Gastrocnemius medialis (tissue), 4 donors: ENCODE results near the gene RFX7. TPM values are rescaled to one million over a fixed set of nuclear protein-coding genes. Genes with fewer than 3 reads are reported as not detected.
A peak's percentile ranks its signal among the peaks of the same experiment; 100 is the strongest.

Source experiments
- ATAC-seq, 2 donors: fragments of 150-250 bp; one replicate each; pipeline ENCODE4 v1.9.1; 2016
- DNase-seq, 2 donors: peaks; one replicate each; pipeline ENCODE4 v3.0.0-alpha.2; 2019
- H3K27ac ChIP-seq, 4 donors: fragments of 200-600 bp; sonication (generic); 1 replicate in 1 of 4; 2 replicates in 3 of 4; pipeline ENCODE4 v1.5.1; 2016 to 2018; ENCODE audit warnings: mild to moderate bottlenecking in 2 of 4, moderate library complexity in 1 of 4
- H3K27me3 ChIP-seq, 3 donors: fragments of 200-600 bp; sonication (generic) in 2 of 3; 1 replicate in 1 of 3; 2 replicates in 2 of 3; pipeline versions ENCODE4 v1.5.1 to v1.6.0; 2016 to 2019; ENCODE audit warnings: mild to moderate bottlenecking in 1 of 3, moderate library complexity in 1 of 3
- H3K36me3 ChIP-seq, 2 donors: fragments of 200-600 bp; sonication (generic) in 1 of 2; one replicate each; pipeline ENCODE4 v1.5.1; 2017 to 2018
- H3K4me1 ChIP-seq, 2 donors: fragments of 200-600 bp; sonication (generic) in 1 of 2; one replicate each; pipeline ENCODE4 v1.5.1; 2016 to 2017; ENCODE audit warnings: mild to moderate bottlenecking in 2 of 2
- H3K4me3 ChIP-seq, 4 donors: fragments of 200-600 bp; sonication (generic) in 3 of 4; 1 replicate in 1 of 4; 2 replicates in 3 of 4; pipeline ENCODE4 v1.5.1; 2016 to 2019; ENCODE audit warnings: mild to moderate bottlenecking in 2 of 4
- H3K9me3 ChIP-seq, 3 donors: fragments of 200-600 bp; sonication (generic) in 2 of 3; 1 replicate in 1 of 3; 2 replicates in 2 of 3; pipeline ENCODE4 v1.5.1; 2016 to 2019
- CTCF ChIP-seq, 5 experiments: fragments of 450-650 bp in 3 of 5; fragments of 200-600 bp in 2 of 5; sonication (generic) in 2 of 5; IDR thresholded peaks in 4 of 5; conservative IDR thresholded peaks in 1 of 5; 1 replicate in 4 of 5; 2 replicates in 1 of 5; pipeline ENCODE4 v1.5.1; 2016 to 2019; ENCODE audit warnings: antibody characterized with exemption in 5 of 5, mild to moderate bottlenecking in 3 of 5, moderate library complexity in 3 of 5
- POLR2A ChIP-seq, 2 donors: fragments of 450-650 bp; IDR thresholded peaks; one replicate each; pipeline ENCODE4 v1.6.1; 2017; ENCODE audit warnings: antibody characterized with exemption in 2 of 2, mild to moderate bottlenecking in 2 of 2, moderate library complexity in 2 of 2
- in situ Hi-C, 4 donors: fragments of 200-750 bp; cut with MboI; loops; one replicate each; pipeline versions ENCODE4 v1.15.0 to v1.8.0; 2017; ENCODE audit warnings: low sequenced_read_pairs in 4 of 4
- intact Hi-C: fragments of 100-400 bp; cut with DNase I; formaldehyde crosslinking; loops from one replicate; pipeline ENCODE4 v1.15.1; 2023; ENCODE audit warnings: low total_unique reads
- total RNA-seq, 4 donors: library from RNA; depleted of rRNA; stranded (reverse); fragments of >200 nt; gene quantifications; one replicate each; pipeline versions ENCODE4 v1.1.0 to v1.2.3, GENCODE V29; 2016

RFX7 gene
- total RNA-seq, 4 donors from 2014 or later, result 9.6 to 11.7 (median 10.7) TPM

- ATAC-seq (no peak), DNase-seq (no peak)
- Histone ChIP-seq H3K4me1 (peaks cover 15 to 19% of the 10 kb centered on the region in 2 donors), H3K9me3 (no peaks in the 10 kb centered on the region), H3K27me3 (no peaks in the 10 kb centered on the region), H3K4me3 (no peak overlapping the region), H3K36me3 (no peaks in the 10 kb centered on the region), H3K27ac (no peak overlapping the region)
- intact Hi-C loops (no loop called here), in situ Hi-C loops (no loop called here)
- no peak for TF ChIP-seq POLR2A (IDR thresholded peaks at IDR 0.05)
- no peak for TF ChIP-seq CTCF (IDR thresholded peaks at IDR 0.05 in 4 of 5, conservative IDR thresholded peaks at IDR 0.05 in 1 of 5)
These were observed 62.8 kb downstream of the RFX7 start for GRCh38 chr15:56180851-56181250.

- Histone ChIP-seq H3K27ac (peak overlapping the region; percentile 40 to 68 (median 50)), H3K4me3 (peak overlapping the region in 1 of 4 donors; percentile 3), H3K4me1 (peaks cover 18 to 27% of the 10 kb centered on the region in 2 donors), H3K27me3 (no peaks in the 10 kb centered on the region), H3K9me3 (no peaks in the 10 kb centered on the region), H3K36me3 (peaks cover 0 to 12% of the 10 kb centered on the region in 2 donors)
- in situ Hi-C loops (no loop called here), intact Hi-C loops (loop anchor here (5.0 kb wide), 1 partner anchor 65 kb away; the partner anchor contains the start of gene RFX7)
- peak in 1 of 2 donors; percentile 27 for DNase-seq
- peak; percentile 97 for ATAC-seq
- TF ChIP-seq POLR2A (IDR thresholded peaks at IDR 0.05) (no peak), CTCF (IDR thresholded peaks at IDR 0.05 in 4 of 5, conservative IDR thresholded peaks at IDR 0.05 in 1 of 5) (no peak)
These were observed 66.7 kb downstream of the RFX7 start for GRCh38 chr15:56176996-56177395.

- in situ Hi-C loops (no loop called here), intact Hi-C loops (loop anchor here (5.0 kb wide), 1 partner anchor 67 kb away; the partner anchor contains the start of gene RFX7)
- Histone ChIP-seq H3K27ac (peak overlapping the region; percentile 40 to 68 (median 50)), H3K4me1 (peaks cover 18 to 27% of the 10 kb centered on the region in 2 donors), H3K27me3 (no peaks in the 10 kb centered on the region), H3K4me3 (peak overlapping the region in 1 of 4 donors; percentile 3), H3K9me3 (no peaks in the 10 kb centered on the region), H3K36me3 (peaks cover 0 to 12% of the 10 kb centered on the region in 2 donors)
- DNase-seq (no peak), ATAC-seq (no peak)
- TF ChIP-seq CTCF (IDR thresholded peaks at IDR 0.05 in 4 of 5, conservative IDR thresholded peaks at IDR 0.05 in 1 of 5) (no peak), POLR2A (IDR thresholded peaks at IDR 0.05) (no peak)
These were observed 67.9 kb downstream of the RFX7 start for GRCh38 chr15:56175788-56176187.

- H3K27ac ChIP-seq, result peak overlapping the region in 3 of 4 donors; percentile 10 to 68 (median 38)
- peaks cover 0 to 12% of the 10 kb centered on the region in 2 donors for H3K36me3 ChIP-seq
- peak overlapping the region in 2 of 4 donors; percentile 2 to 14 for H3K4me3 ChIP-seq
- H3K4me1 ChIP-seq, result peaks cover 18 to 35% of the 10 kb centered on the region in 2 donors
- intact Hi-C loops, result loop anchor here (5.0 kb wide), 1 partner anchor 68 kb away; the partner anchor contains the start of gene RFX7
- DNase-seq (no peak), ATAC-seq (no peak)
- H3K27me3 ChIP-seq, result no peaks in the 10 kb centered on the region
- H3K9me3 ChIP-seq, result no peaks in the 10 kb centered on the region
- TF ChIP-seq POLR2A (IDR thresholded peaks at IDR 0.05) (no peak), CTCF (IDR thresholded peaks at IDR 0.05 in 4 of 5, conservative IDR thresholded peaks at IDR 0.05 in 1 of 5) (no peak)
- in situ Hi-C loops, result no loop called here
These were observed 69.0 kb downstream of the RFX7 start for GRCh38 chr15:56174649-56175048.

GRCh38 chr15:56168394-56168793 lies 75.3 kb downstream of the RFX7 start:
- DNase-seq, result no peak
- Histone ChIP-seq H3K4me3 (no peak overlapping the region), H3K4me1 (peaks cover 0 to 12% of the 10 kb centered on the region in 2 donors), H3K27ac (no peak overlapping the region), H3K27me3 (no peaks in the 10 kb centered on the region), H3K9me3 (no peaks in the 10 kb centered on the region), H3K36me3 (peaks cover 0 to 8% of the 10 kb centered on the region in 2 donors)
- TF ChIP-seq CTCF (IDR thresholded peaks at IDR 0.05 in 4 of 5, conservative IDR thresholded peaks at IDR 0.05 in 1 of 5) (no peak), POLR2A (IDR thresholded peaks at IDR 0.05) (no peak)
- in situ Hi-C loops, result no loop called here
- ATAC-seq, result no peak
- intact Hi-C loops, result no loop called here
